CD14-positive monocyte (primary cell): ENCODE measurements around the gene LINS1. TPM values are rescaled to one million over a fixed set of nuclear protein-coding genes. Genes with fewer than 3 reads are reported as not detected.

Experiments
- DNase-seq, 3 donors: peaks; one replicate each; pipeline ENCODE4 v3.0.0-alpha.2; 2011 to 2022
- H2AFZ ChIP-seq: 2 replicates; pipeline ENCODE4 v1.6.0; 2012; ENCODE audit warnings: mild to moderate bottlenecking, low read depth, low read length, inconsistent platforms; ENCODE audit not compliant: insufficient read depth, poor library complexity, severe bottlenecking
- H3K27ac ChIP-seq, 2 donors: 1 replicate in 1 of 2; 2 replicates in 1 of 2; pipeline ENCODE4 v1.5.1; 2012 to 2013; ENCODE audit warnings: low read length in 2 of 2, control low read depth in 1 of 2, inconsistent platforms in 1 of 2, low read depth in 1 of 2, mild to moderate bottlenecking in 1 of 2
- H3K27me3 ChIP-seq, 2 donors: one replicate each; pipeline versions ENCODE4 v1.6.0 to v1.6.1; 2011 to 2013; ENCODE audit warnings: low read length in 2 of 2; ENCODE audit not compliant: control insufficient read depth in 2 of 2, insufficient read depth in 2 of 2
- H3K36me3 ChIP-seq, 2 donors: replicated peaks in 1 of 2; 1 replicate in 1 of 2; 2 replicates in 1 of 2; pipeline versions ENCODE4 v1.5.1 to v1.6.1; 2012 to 2013; ENCODE audit warnings: low read length in 2 of 2, control low read depth in 1 of 2, inconsistent platforms in 1 of 2, mild to moderate bottlenecking in 1 of 2; ENCODE audit not compliant: insufficient read depth in 2 of 2, control insufficient read depth in 1 of 2
- H3K4me1 ChIP-seq, 2 donors: 1 replicate in 1 of 2; 2 replicates in 1 of 2; pipeline versions ENCODE4 v1.5.1 to v1.6.1; 2012 to 2013; ENCODE audit warnings: low read length in 2 of 2, control low read depth in 1 of 2, inconsistent platforms in 1 of 2, mild to moderate bottlenecking in 1 of 2, moderate library complexity in 1 of 2; ENCODE audit not compliant: insufficient read depth in 2 of 2, control insufficient read depth in 1 of 2
- H3K4me2 ChIP-seq: replicated peaks from 2 replicates; pipeline ENCODE3; 2012; ENCODE audit warnings: low read length, moderate library complexity, mild to moderate bottlenecking; ENCODE audit not compliant: poor library complexity, severe bottlenecking; ENCODE audit errors: extremely low read depth
- H3K4me3 ChIP-seq, 3 experiments: fragments of 200-600 bp in 1 of 3; sonication (generic) in 1 of 3; replicated peaks in 1 of 3; 1 replicate in 2 of 3; 2 replicates in 1 of 3; pipeline ENCODE4 v1.5.1; 2011 to 2013; ENCODE audit warnings: low read length in 3 of 3, mild to moderate bottlenecking in 3 of 3, control low read depth in 2 of 3, low read depth in 2 of 3, inconsistent platforms in 1 of 3, moderate library complexity in 1 of 3
- H3K79me2 ChIP-seq: 2 replicates; pipeline ENCODE4 v1.6.0; 2012; ENCODE audit warnings: mild to moderate bottlenecking, control low read depth, inconsistent platforms, low read length, moderate library complexity; ENCODE audit not compliant: insufficient read depth
- H3K9ac ChIP-seq: 2 replicates; pipeline ENCODE4 v1.6.0; 2017; ENCODE audit warnings: low read length, mild to moderate bottlenecking; ENCODE audit not compliant: insufficient read depth, poor library complexity, severe bottlenecking
- H3K9me3 ChIP-seq, 2 donors: replicated peaks in 1 of 2; 1 replicate in 1 of 2; 2 replicates in 1 of 2; pipeline versions ENCODE4 v1.5.1 to v1.6.1; 2012 to 2013; ENCODE audit warnings: low read length in 2 of 2, control low read depth in 1 of 2; ENCODE audit not compliant: control insufficient read depth in 1 of 2, insufficient read depth in 1 of 2
- H4K20me1 ChIP-seq: 2 replicates; pipeline ENCODE4 v1.6.0; 2012; ENCODE audit warnings: mild to moderate bottlenecking, low read length, control low read depth, moderate library complexity; ENCODE audit not compliant: insufficient read depth
- H3K27ac Mint-ChIP-seq, 7 donors: one replicate each; pipeline ENCODE4 v1.8.0; 2020; ENCODE audit warnings: mild to moderate bottlenecking in 7 of 7, mixed read lengths in 7 of 7, moderate library complexity in 6 of 7, inconsistent platforms in 2 of 7
- H3K27me3 Mint-ChIP-seq, 3 donors: one replicate each; pipeline ENCODE4 v1.8.0; 2021 to 2022; ENCODE audit warnings: low read depth in 3 of 3, mild to moderate bottlenecking in 3 of 3, mixed read lengths in 3 of 3, moderate library complexity in 3 of 3, inconsistent platforms in 1 of 3
- H3K36me3 Mint-ChIP-seq, 2 donors: one replicate each; pipeline ENCODE4 v1.8.0; 2020; ENCODE audit warnings: mixed read lengths in 2 of 2, inconsistent platforms in 1 of 2, mild to moderate bottlenecking in 1 of 2
- H3K4me1 Mint-ChIP-seq: one replicate; pipeline ENCODE4 v1.8.0; 2020; ENCODE audit warnings: mild to moderate bottlenecking, mixed read lengths
- H3K4me3 Mint-ChIP-seq, 2 donors: one replicate each; pipeline ENCODE4 v1.8.0; 2020; ENCODE audit warnings: mild to moderate bottlenecking in 2 of 2, mixed read lengths in 2 of 2, moderate library complexity in 1 of 2
- H3K9me3 Mint-ChIP-seq, 7 donors: one replicate each; pipeline ENCODE4 v1.8.0; 2020 to 2022; ENCODE audit warnings: mixed read lengths in 7 of 7, mild to moderate bottlenecking in 6 of 7, moderate library complexity in 6 of 7, inconsistent platforms in 2 of 7
- CTCF ChIP-seq: fragments of 200-600 bp; IDR thresholded peaks from one replicate; pipeline ENCODE4 v1.8.0; 2022; ENCODE audit warnings: antibody characterized with exemption, mild to moderate bottlenecking
- WGBS: methylation state at CpG from one replicate; pipeline ENCODE4 v1.1.5; 2013; ENCODE audit warnings: missing lambda C conversion rate; ENCODE audit not compliant: insufficient coverage; 5-methylcytosine and 5-hydroxymethylcytosine counted together
- intact Hi-C, 2 donors: fragments of 100-400 bp; cut with micrococcal nuclease; formaldehyde crosslinking; loops; one replicate each; pipeline versions ENCODE4 v1.15.0 to v1.15.1; 2023
- polyA minus RNA-seq: library from RNA; depleted of rRNA, polyadenylated mRNA; stranded (reverse); fragments of >200 nt; gene quantifications from 2 replicates; pipeline ENCODE4 v1.2.3, GENCODE V29; 2012
- polyA plus RNA-seq, 3 donors: library from polyadenylated mRNA; depleted of rRNA in 1 of 3; unstranded in 2 of 3; stranded (reverse) in 1 of 3; fragments of 300-500 nt in 2 of 3; fragments of >200 nt in 1 of 3; fragmentation: Illumina TruSeq in 2 of 3; gene quantifications; 1 replicate in 2 of 3; 2 replicates in 1 of 3; pipeline ENCODE4 v1.2.3, GENCODE V29; 2012 to 2021
- total RNA-seq, 12 experiments: library from RNA in 1 of 12; stranded (reverse) in 1 of 12; fragments of 120-200 nt in 1 of 12; gene quantifications; one replicate each; pipeline ENCODE4 v1.2.4 and lab custom pipeline; 2013 to 2026; ENCODE audit warnings: mixed read lengths in 6 of 12, inconsistent platforms in 1 of 12

Gene LINS1
- total RNA-seq (2013) = 21.6 TPM
- polyA plus RNA-seq = 1 to 10 TPM; 4.2 to 8.8 (median 7.6) TPM
- polyA minus RNA-seq = 6.5 and 9.6 TPM in 2 replicates
- total RNA-seq (lab: John Stamatoyannopoulos, UW) = 5.8 to 17.0 (median 11.0) reads per million in 11 experiments

- Histone ChIP-seq H3K9me3 (no peaks in the 10 kb centered on the region), H3K36me3 (peaks cover 10 to 31% of the 10 kb centered on the region in 2 donors), H3K4me1 (peaks cover 18 to 38% of the 10 kb centered on the region in 2 donors), H3K27me3 (no peaks in the 10 kb centered on the region), H3K9ac (peak within 1 kb of the TSS; percentile 84), H3K27ac (peak within 1 kb of the TSS; percentile 68 to 86), H4K20me1 (peaks cover 15% of the 10 kb centered on the region), H3K4me3 (peak within 1 kb of the TSS; percentile 89 to 97 (median 97)), H3K79me2 (peaks cover 87% of the 10 kb centered on the region), H3K4me2 (peak within 1 kb of the TSS; percentile 98), H2AFZ (peak within 1 kb of the TSS; percentile 99)
- no peak for TF ChIP-seq CTCF
- H3K36me3 Mint-ChIP-seq = peaks cover 28 to 35% of the 10 kb centered on the region in 2 donors
- intact Hi-C loops = loop anchor here (5.0 to 10.0 kb wide), 4 partner anchors 255 to 1123 kb away; partner anchors contain the start of genes SELENOS (in 1 of the 2), TARS3 (in 1 of the 2) and TM2D3 (in 1 of the 2)
- no peaks in the 10 kb centered on the region for H3K9me3 Mint-ChIP-seq
- WGBS = 0% methylated on average over 34 of the region's 51 CpGs
- H3K27me3 Mint-ChIP-seq = peaks cover 0 to 1% (median 0%) of the 10 kb centered on the region in 3 donors
- H3K4me1 Mint-ChIP-seq = peaks cover 26% of the 10 kb centered on the region
- H3K27ac Mint-ChIP-seq = peak within 1 kb of the TSS in 6 of 7 donors; percentile 50 to 97 (median 92)
- DNase-seq = peak; percentile 100
- H3K4me3 Mint-ChIP-seq = no peak within 1 kb of the TSS
Observed at GRCh38 chr15:100602064-100602822, at the start of gene LINS1, which contains the start of gene ASB7. Gene LINS1 (minus strand): TSS chr15:100602184. CDS start chr15:100580842, 21,342 bp downstream. Gene ASB7 (plus strand): TSS chr15:100602589. CDS start chr15:100612217, 9,628 bp downstream.

GRCh38 chr15:100651253-100651652 lies 49.3 kb upstream of the LINS1 start:
- Mint-ChIP-seq H3K27ac (no peak overlapping the region), H3K36me3 (peaks cover 41 to 42% of the 10 kb centered on the region in 2 donors)
- no peaks in the 10 kb centered on the region for H3K4me1 ChIP-seq

More at GRCh38 chr15:100651253-100651652, 49.3 kb upstream of the LINS1 start:
- WGBS = 96% methylated on average over 4 of the region's 5 CpGs
- Mint-ChIP-seq H3K4me1 (no peaks in the 10 kb centered on the region), H3K27me3 (peaks cover 0 to 2% (median 2%) of the 10 kb centered on the region in 3 donors), H3K9me3 (no peaks in the 10 kb centered on the region), H3K4me3 (no peak overlapping the region)
- no peak overlapping the region for H3K9ac ChIP-seq
- DNase-seq = no peak
- no peaks in the 10 kb centered on the region for H3K9me3 ChIP-seq
- TF ChIP-seq CTCF = no peak
- no peaks in the 10 kb centered on the region for H3K27me3 ChIP-seq
- H3K27ac ChIP-seq = no peak overlapping the region
- H3K4me3 ChIP-seq = no peak overlapping the region
- intact Hi-C loops = no loop called here
- no peaks in the 10 kb centered on the region for H3K79me2 ChIP-seq
- H4K20me1 ChIP-seq = peaks cover 7% of the 10 kb centered on the region
- H3K36me3 ChIP-seq = peaks cover 32 to 63% of the 10 kb centered on the region in 2 donors
- no peak overlapping the region for H3K4me2 ChIP-seq
- no peak overlapping the region for H2AFZ ChIP-seq
